ENCODE measurements around the gene FCRL3. TPM values are rescaled to one million over a fixed set of nuclear protein-coding genes. Genes with fewer than 3 reads are reported as not detected.

FCRL3 gene
- total RNA-seq, 1 donor, result not detected

- no peaks in the 10 kb centered on the region for H4K20me1 ChIP-seq (ENCODE audit: insufficient read depth, low read length)
- H3K79me2 ChIP-seq (ENCODE audit: insufficient read depth, low read length), result no peaks in the 10 kb centered on the region
- H3K9me3 ChIP-seq (ENCODE audit: low read depth, low read length), result no peaks in the 10 kb centered on the region
- no peaks in the 10 kb centered on the region for H3K36me3 ChIP-seq (ENCODE audit: insufficient read depth, low read length)
- H2AFZ ChIP-seq (ENCODE audit: low read length), result no peak overlapping the region
- H3K4me3 ChIP-seq (ENCODE audit: insufficient read depth, low read length), result no peak overlapping the region
- H3K27me3 ChIP-seq (ENCODE audit: insufficient read depth, low read length), result no peaks in the 10 kb centered on the region
- H3K27ac ChIP-seq (ENCODE audit: low read depth, low read length), result no peak overlapping the region
- no peak for TF ChIP-seq CTCF (IDR thresholded peaks at IDR 0.05; ENCODE audit: extremely low read depth, low read depth, low read length)
- no peak overlapping the region for H3K4me2 ChIP-seq (ENCODE audit: insufficient read depth, low read length)
- H3K4me1 ChIP-seq (ENCODE audit: insufficient read depth, low read length), result no peaks in the 10 kb centered on the region
- no peak for DNase-seq (ENCODE audit: insufficient read length, low spot score, missing footprints)
These were observed 2.6 kb downstream of the FCRL3 start for GRCh38 chr1:157697781-157698569.

- Histone ChIP-seq H3K9me3 (ENCODE audit: low read depth, low read length) (no peaks in the 10 kb centered on the region), H2AFZ (ENCODE audit: low read length) (no peak overlapping the region), H3K4me1 (ENCODE audit: insufficient read depth, low read length) (no peaks in the 10 kb centered on the region), H3K27ac (ENCODE audit: low read depth, low read length) (no peak overlapping the region), H3K27me3 (ENCODE audit: insufficient read depth, low read length) (no peaks in the 10 kb centered on the region), H3K4me3 (ENCODE audit: insufficient read depth, low read length) (no peak overlapping the region), H4K20me1 (ENCODE audit: insufficient read depth, low read length) (no peaks in the 10 kb centered on the region), H3K79me2 (ENCODE audit: insufficient read depth, low read length) (no peaks in the 10 kb centered on the region), H3K36me3 (ENCODE audit: insufficient read depth, low read length) (no peaks in the 10 kb centered on the region), H3K4me2 (ENCODE audit: insufficient read depth, low read length) (no peak overlapping the region)
- no peak for TF ChIP-seq CTCF (IDR thresholded peaks at IDR 0.05; ENCODE audit: extremely low read depth, low read depth, low read length)
- DNase-seq (ENCODE audit: insufficient read length, low spot score, missing footprints), result no peak
These were observed 3.5 kb downstream of the FCRL3 start for GRCh38 chr1:157696966-157697628.

- H3K4me2 ChIP-seq (ENCODE audit: insufficient read depth, low read length), result no peak overlapping the region
- no peaks in the 10 kb centered on the region for H3K27me3 ChIP-seq (ENCODE audit: insufficient read depth, low read length)
- H3K79me2 ChIP-seq (ENCODE audit: insufficient read depth, low read length), result no peaks in the 10 kb centered on the region
- no peak overlapping the region for H2AFZ ChIP-seq (ENCODE audit: low read length)
- H3K9me3 ChIP-seq (ENCODE audit: low read depth, low read length), result no peaks in the 10 kb centered on the region
- no peak overlapping the region for H3K4me3 ChIP-seq (ENCODE audit: insufficient read depth, low read length)
- no peaks in the 10 kb centered on the region for H3K4me1 ChIP-seq (ENCODE audit: insufficient read depth, low read length)
- no peak for DNase-seq (ENCODE audit: insufficient read length, low spot score, missing footprints)
- no peak overlapping the region for H3K27ac ChIP-seq (ENCODE audit: low read depth, low read length)
- H4K20me1 ChIP-seq (ENCODE audit: insufficient read depth, low read length), result no peaks in the 10 kb centered on the region
- TF ChIP-seq CTCF (IDR thresholded peaks at IDR 0.05; ENCODE audit: extremely low read depth, low read depth, low read length), result no peak
- no peaks in the 10 kb centered on the region for H3K36me3 ChIP-seq (ENCODE audit: insufficient read depth, low read length)
These were observed 5.2 kb downstream of the FCRL3 start for GRCh38 chr1:157695417-157695816.

GRCh38 chr1:157691285-157691920, 9.2 kb downstream of the FCRL3 start:
- peak; percentile 55 for TF ChIP-seq CTCF (IDR thresholded peaks at IDR 0.05; ENCODE audit: extremely low read depth, low read depth, low read length)
- Histone ChIP-seq H3K9me3 (ENCODE audit: low read depth, low read length) (no peaks in the 10 kb centered on the region), H4K20me1 (ENCODE audit: insufficient read depth, low read length) (no peaks in the 10 kb centered on the region), H3K27ac (ENCODE audit: low read depth, low read length) (no peak overlapping the region), H3K79me2 (ENCODE audit: insufficient read depth, low read length) (no peaks in the 10 kb centered on the region), H3K36me3 (ENCODE audit: insufficient read depth, low read length) (no peaks in the 10 kb centered on the region), H3K4me3 (ENCODE audit: insufficient read depth, low read length) (no peak overlapping the region), H3K27me3 (ENCODE audit: insufficient read depth, low read length) (no peaks in the 10 kb centered on the region), H3K4me1 (ENCODE audit: insufficient read depth, low read length) (no peaks in the 10 kb centered on the region), H3K4me2 (ENCODE audit: insufficient read depth, low read length) (no peak overlapping the region), H2AFZ (ENCODE audit: low read length) (no peak overlapping the region)
- DNase-seq (ENCODE audit: insufficient read length, low spot score, missing footprints), result peak; percentile 61

Data from osteoblast (primary cell).